Fibroblast of lung (primary cell): Measurements from ENCODE around the gene FBXL12. TPM values are rescaled to one million over a fixed set of nuclear protein-coding genes. Genes with fewer than 3 reads are reported as not detected.
"Not testable (repeated sequence)": the region's sequence is repeated elsewhere in the genome, so short reads cannot be mapped to it uniquely, and the experiment has no call there.

Experiments
- DNase-seq, 2 donors: peaks; one replicate each; pipeline versions ENCODE4 v3.0.0 to v3.0.0-alpha.2; 2010; ENCODE audit warnings: low read depth in 2 of 2
- H2AFZ ChIP-seq: 2 replicates; pipeline ENCODE4 v1.5.1; 2012; ENCODE audit warnings: low read length, control low read depth, inconsistent platforms
- H3K27ac ChIP-seq: 2 replicates; pipeline ENCODE4 v1.5.1; 2011; ENCODE audit warnings: low read length, control low read depth; ENCODE audit not compliant: insufficient read depth
- H3K27me3 ChIP-seq: 2 replicates; pipeline ENCODE4 v1.5.1; 2011; ENCODE audit warnings: mild to moderate bottlenecking, low read length; ENCODE audit not compliant: control insufficient read depth, insufficient read depth
- H3K36me3 ChIP-seq: 2 replicates; pipeline ENCODE4 v1.5.1; 2011; ENCODE audit warnings: low read length; ENCODE audit not compliant: control insufficient read depth, insufficient read depth
- H3K4me1 ChIP-seq: 2 replicates; pipeline ENCODE4 v1.5.1; 2011; ENCODE audit warnings: low read length; ENCODE audit not compliant: control insufficient read depth, insufficient read depth; ENCODE audit errors: extremely low read depth
- H3K4me2 ChIP-seq: 2 replicates; pipeline ENCODE4 v1.5.1; 2011; ENCODE audit warnings: low read length, control low read depth; ENCODE audit not compliant: insufficient read depth; ENCODE audit errors: extremely low read depth
- H3K4me3 ChIP-seq, 4 experiments: fragments of 200-600 bp in 1 of 4; sonication (generic) in 1 of 4; replicated peaks in 1 of 4; 2 replicates each; pipeline ENCODE4 v1.5.1; 2011 to 2016; ENCODE audit warnings: low read length in 4 of 4, low read depth in 3 of 4, mild to moderate bottlenecking in 3 of 4, control low read depth in 2 of 4, inconsistent platforms in 1 of 4, mixed read lengths in 1 of 4; ENCODE audit not compliant: insufficient read depth in 1 of 4; ENCODE audit errors: control extremely low read depth in 1 of 4
- H3K79me2 ChIP-seq: 2 replicates; pipeline ENCODE4 v1.5.1; 2012; ENCODE audit warnings: mild to moderate bottlenecking, low read length, inconsistent platforms; ENCODE audit not compliant: control insufficient read depth, insufficient read depth
- H3K9ac ChIP-seq: 2 replicates; pipeline ENCODE4 v1.5.1; 2011; ENCODE audit warnings: mild to moderate bottlenecking, low read length, control low read depth; ENCODE audit not compliant: insufficient read depth
- H3K9me3 ChIP-seq: 2 replicates; pipeline ENCODE4 v1.5.1; 2012; ENCODE audit warnings: low read depth, low read length; ENCODE audit not compliant: control insufficient read depth, insufficient read depth
- H4K20me1 ChIP-seq: 2 replicates; pipeline ENCODE4 v1.5.1; 2011; ENCODE audit warnings: low read length; ENCODE audit not compliant: control insufficient read depth, insufficient read depth; ENCODE audit errors: extremely low read depth
- EZH2 ChIP-seq: IDR thresholded peaks from 2 replicates; pipeline ENCODE4 v1.5.1; 2012; ENCODE audit warnings: low read length, control low read depth, mild to moderate bottlenecking; ENCODE audit errors: missing control alignments
- polyA plus RNA-seq, 2 donors: library from polyadenylated mRNA; depleted of rRNA in 1 of 2; stranded (reverse) in 1 of 2; unstranded in 1 of 2; fragments of >200 nt; gene quantifications; 2 replicates each; pipeline ENCODE4 v1.2.1, GENCODE V29; 2011 to 2012; ENCODE audit warnings: missing spikeins in 1 of 2
- total RNA-seq: library from RNA; depleted of rRNA; stranded (reverse); fragments of >200 nt; gene quantifications from 2 replicates; pipeline ENCODE4 v1.2.1, GENCODE V29; 2014
- TF ChIP-seq, protein P1 (sequence below), 2 donors: IDR thresholded peaks in 1 of 2; conservative IDR thresholded peaks in 1 of 2; 1 replicate in 1 of 2; 2 replicates in 1 of 2; pipeline ENCODE4 v1.5.1; 2011 to 2012; ENCODE audit warnings: low read length in 2 of 2, control low read depth in 1 of 2, inconsistent platforms in 1 of 2, low read depth in 1 of 2, mild to moderate bottlenecking in 1 of 2

The FBXL12 gene
- total and polyA plus RNA-seq, 2 donors (not counting 1 experiment from before 2014, with no cell fraction given): 20.7 to 23.1 TPM

- H2AFZ ChIP-seq: no peak overlapping the region
Measured at GRCh38 chr19:9828551-9829063, 9.7 kb upstream of the FBXL12 start.

GRCh38 chr19:9827289-9828238, 8.7 kb upstream of the FBXL12 start, which contains the start of gene UBL5:
Gene UBL5 (plus strand): TSS chr19:9827918. CDS start chr19:9828338, 420 bp downstream.
- Histone ChIP-seq H3K4me3 (peak within 1 kb of the TSS; percentile 88 to 100 (median 96)), H3K9me3 (no peaks in the 10 kb centered on the region), H3K4me2 (peak within 1 kb of the TSS; percentile 95), H3K27ac (peak within 1 kb of the TSS; percentile 73), H3K4me1 (peaks cover 6% of the 10 kb centered on the region), H3K36me3 (peaks cover 3% of the 10 kb centered on the region), H3K9ac (peak within 1 kb of the TSS; percentile 87), H3K79me2 (peaks cover 35% of the 10 kb centered on the region), H3K27me3 (no peaks in the 10 kb centered on the region), H2AFZ (peak within 1 kb of the TSS; percentile 84), H4K20me1 (peaks cover 3% of the 10 kb centered on the region)
- DNase-seq: peak; percentile 77 to 84
- no peak for TF ChIP-seq EZH2
- TF ChIP-seq, protein P1, sequence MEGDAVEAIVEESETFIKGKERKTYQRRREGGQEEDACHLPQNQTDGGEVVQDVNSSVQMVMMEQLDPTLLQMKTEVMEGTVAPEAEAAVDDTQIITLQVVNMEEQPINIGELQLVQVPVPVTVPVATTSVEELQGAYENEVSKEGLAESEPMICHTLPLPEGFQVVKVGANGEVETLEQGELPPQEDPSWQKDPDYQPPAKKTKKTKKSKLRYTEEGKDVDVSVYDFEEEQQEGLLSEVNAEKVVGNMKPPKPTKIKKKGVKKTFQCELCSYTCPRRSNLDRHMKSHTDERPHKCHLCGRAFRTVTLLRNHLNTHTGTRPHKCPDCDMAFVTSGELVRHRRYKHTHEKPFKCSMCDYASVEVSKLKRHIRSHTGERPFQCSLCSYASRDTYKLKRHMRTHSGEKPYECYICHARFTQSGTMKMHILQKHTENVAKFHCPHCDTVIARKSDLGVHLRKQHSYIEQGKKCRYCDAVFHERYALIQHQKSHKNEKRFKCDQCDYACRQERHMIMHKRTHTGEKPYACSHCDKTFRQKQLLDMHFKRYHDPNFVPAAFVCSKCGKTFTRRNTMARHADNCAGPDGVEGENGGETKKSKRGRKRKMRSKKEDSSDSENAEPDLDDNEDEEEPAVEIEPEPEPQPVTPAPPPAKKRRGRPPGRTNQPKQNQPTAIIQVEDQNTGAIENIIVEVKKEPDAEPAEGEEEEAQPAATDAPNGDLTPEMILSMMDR (conservative IDR thresholded peaks at IDR 0.05 in 1 of 2, IDR thresholded peaks at IDR 0.05 in 1 of 2; ENCODE audit: low read depth in 1 of 2, low read length in 2 of 2): no peak

More at GRCh38 chr19:9828551-9829063, 9.7 kb upstream of the FBXL12 start:
- no peaks in the 10 kb centered on the region for H3K27me3 ChIP-seq
- H4K20me1 ChIP-seq: peaks cover 3% of the 10 kb centered on the region
- H3K4me1 ChIP-seq: peaks cover 6% of the 10 kb centered on the region
- peaks cover 3% of the 10 kb centered on the region for H3K36me3 ChIP-seq
- H3K4me2 ChIP-seq: peak overlapping the region; percentile 95
- peaks cover 35% of the 10 kb centered on the region for H3K79me2 ChIP-seq
- H3K4me3 ChIP-seq: peak overlapping the region; percentile 88 to 100 (median 96)
- TF ChIP-seq EZH2: no peak
- TF ChIP-seq, protein P1 (conservative IDR thresholded peaks at IDR 0.05 in 1 of 2, IDR thresholded peaks at IDR 0.05 in 1 of 2; ENCODE audit: low read depth in 1 of 2, low read length in 2 of 2): no peak
- peak overlapping the region; percentile 73 for H3K27ac ChIP-seq
- no peak for DNase-seq
- H3K9me3 ChIP-seq: no peaks in the 10 kb centered on the region
- peak overlapping the region; percentile 87 for H3K9ac ChIP-seq

DNA sequence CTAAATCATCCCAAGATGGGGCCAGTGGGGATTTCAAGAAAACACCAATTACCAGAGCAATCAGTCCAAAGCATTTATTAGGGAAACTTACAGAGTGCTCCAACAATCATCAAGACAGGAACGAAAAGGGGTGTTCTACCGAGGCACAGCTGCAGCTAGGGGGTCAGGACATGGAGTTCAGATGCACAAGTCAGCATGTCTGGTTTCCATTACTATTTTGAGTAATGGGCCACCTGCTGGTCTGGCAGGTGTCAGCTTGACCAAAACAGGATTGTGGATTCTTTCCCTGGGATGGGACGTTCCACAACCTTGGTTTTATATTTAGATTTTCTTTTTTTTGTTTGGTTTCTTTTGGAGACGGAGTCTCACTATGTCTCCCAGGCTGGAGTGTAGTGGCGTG, 4.9 kb upstream of the FBXL12 start:
- no peak overlapping the region for H3K4me3 ChIP-seq
- DNase-seq: no peak
- H3K4me1 ChIP-seq: peaks cover 4% of the 10 kb centered on the region
- no peaks in the 10 kb centered on the region for H3K9me3 ChIP-seq
- H3K36me3 ChIP-seq: peaks cover 1% of the 10 kb centered on the region
- no peak overlapping the region for H3K9ac ChIP-seq
- H3K27ac ChIP-seq: no peak overlapping the region
- H3K4me2 ChIP-seq: no peak overlapping the region
- no peak overlapping the region for H2AFZ ChIP-seq
- no peaks in the 10 kb centered on the region for H3K27me3 ChIP-seq
- H4K20me1 ChIP-seq: peaks cover 2% of the 10 kb centered on the region
- TF ChIP-seq, protein P1 (conservative IDR thresholded peaks at IDR 0.05 in 1 of 2, IDR thresholded peaks at IDR 0.05 in 1 of 2; ENCODE audit: low read depth in 1 of 2, low read length in 2 of 2): no peak
- TF ChIP-seq EZH2: no peak
- H3K79me2 ChIP-seq: peaks cover 27% of the 10 kb centered on the region

DNA sequence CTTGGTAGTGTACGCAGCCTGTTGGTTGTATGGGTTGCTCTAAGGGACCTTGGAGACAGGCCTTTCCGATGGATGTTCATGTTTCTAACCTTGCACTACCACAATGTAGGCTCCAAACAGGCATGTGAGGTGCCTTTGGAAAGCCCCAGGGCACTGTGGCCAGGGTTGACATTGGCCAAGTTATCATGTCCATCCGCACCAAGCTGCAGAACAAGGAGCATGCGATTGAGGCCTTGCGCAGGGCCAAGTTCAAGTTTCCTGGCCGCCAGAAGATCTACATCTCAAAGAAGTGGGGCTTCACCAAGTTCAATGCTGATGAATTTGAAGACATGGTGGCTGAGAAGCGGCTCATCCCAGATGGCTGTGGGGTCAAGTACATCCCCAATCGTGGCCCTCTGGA, 1.2 kb upstream of the FBXL12 start:
- not testable (repeated sequence) for H3K27me3 ChIP-seq

More for the DNA sequence above, 1.2 kb upstream of the FBXL12 start:
- DNase-seq, H3K36me3 ChIP-seq, H4K20me1 ChIP-seq, H3K9ac ChIP-seq, H3K9me3 ChIP-seq, H3K4me1 ChIP-seq: not testable (repeated sequence)
- Histone ChIP-seq H3K4me2 (peak overlapping the region; percentile 48), H3K27ac (peak overlapping the region; percentile 47), H3K4me3 (peak overlapping the region in 2 of 4 experiments; percentile 36 to 38), H3K79me2 (peaks cover 29% of the 10 kb centered on the region), H2AFZ (peak overlapping the region; percentile 52)
